Activated T-helper 1 cell treated with anti-CD3 and anti-CD28 coated beads, Interleukin-12 subunit alpha, Interleukin-12 subunit beta, Interleukin-2, Interleukin-4 antibody, amounts not matched to agents 30 ng/mL and 10 ng/mL and 1 ng/mL, durations not matched to agents 14 hours and 24 hours and 36 hours (primary cell): ENCODE data around the gene GRHPR. TPM values are rescaled to one million over a fixed set of nuclear protein-coding genes. Genes with fewer than 3 reads are reported as not detected.

Experiments
- DNase-seq: peaks from one replicate; pipeline ENCODE4 v3.0.0; 2021; ENCODE audit warnings: low spot score
- H3K27ac Mint-ChIP-seq: one replicate; pipeline ENCODE4 v1.8.0; 2021; ENCODE audit warnings: mild to moderate bottlenecking, mixed read lengths
- H3K27me3 Mint-ChIP-seq: one replicate; pipeline ENCODE4 v1.8.0; 2022; ENCODE audit warnings: mild to moderate bottlenecking, moderate library complexity, mixed read lengths; ENCODE audit not compliant: insufficient read depth
- H3K36me3 Mint-ChIP-seq: one replicate; pipeline ENCODE4 v1.8.0; 2021; ENCODE audit warnings: low read depth, mixed read lengths
- H3K4me1 Mint-ChIP-seq: one replicate; pipeline ENCODE4 v1.8.0; 2021; ENCODE audit warnings: low read depth, mixed read lengths
- H3K4me3 Mint-ChIP-seq: one replicate; pipeline ENCODE4 v1.8.0; 2021; ENCODE audit warnings: mild to moderate bottlenecking, moderate library complexity, mixed read lengths
- H3K9me3 Mint-ChIP-seq: one replicate; pipeline ENCODE4 v1.8.0; 2021; ENCODE audit warnings: mixed read lengths
- intact Hi-C: fragments of 100-400 bp; cut with micrococcal nuclease; formaldehyde crosslinking; loops from one replicate; pipeline ENCODE4 v1.15.1; 2024
- total RNA-seq: library from RNA; stranded (reverse); gene quantifications from 2 replicates; pipeline ENCODE4 v1.2.3, GENCODE V29; 2022

Gene GRHPR
- total RNA-seq, 1 donor from 2014 or later: 74.8 TPM

DNA sequence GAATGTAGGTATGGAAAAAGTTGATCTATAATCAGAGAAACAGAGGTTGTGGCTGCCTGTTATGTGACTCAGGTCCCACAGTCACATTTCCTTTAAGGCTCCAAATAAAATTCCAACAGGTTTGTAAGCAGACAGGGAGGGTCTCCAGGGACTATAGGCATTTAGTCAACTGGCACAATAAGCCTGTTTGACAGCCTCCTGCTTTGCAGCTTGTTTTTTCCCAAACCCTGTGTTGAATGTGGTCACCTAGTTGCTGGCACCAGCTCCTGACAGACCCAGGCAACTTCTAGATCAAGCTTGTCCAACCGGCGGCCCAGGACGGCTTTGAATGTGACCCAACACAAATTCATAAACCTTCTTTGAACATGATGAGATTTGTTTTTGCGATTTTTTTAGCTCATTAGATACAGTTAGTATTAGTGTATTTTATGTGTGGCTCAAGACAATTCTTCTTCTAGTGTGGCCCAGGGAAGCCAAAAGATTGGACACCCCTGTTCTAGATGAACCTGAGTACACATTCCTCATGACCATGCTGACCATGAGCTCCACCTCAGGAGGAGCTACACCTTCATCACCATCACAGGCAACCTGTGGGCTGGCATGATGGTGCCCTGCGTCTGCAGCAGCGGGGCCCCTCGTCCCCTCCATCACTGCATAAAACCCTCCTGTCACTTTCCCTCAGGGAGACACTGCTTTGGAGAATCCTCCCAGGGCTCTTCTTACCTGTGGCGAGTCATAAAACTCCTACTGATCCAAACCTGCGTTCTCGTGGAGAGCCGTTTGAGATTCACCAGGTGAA is 15.7 kb upstream of the GRHPR start:
- Mint-ChIP-seq H3K36me3 (no peaks in the 10 kb centered on the region), H3K9me3 (no peaks in the 10 kb centered on the region), H3K27ac (no peak overlapping the region), H3K27me3 (peaks cover 2% of the 10 kb centered on the region), H3K4me1 (peaks cover 5% of the 10 kb centered on the region), H3K4me3 (no peak overlapping the region)
- intact Hi-C loops: no loop called here
- DNase-seq: no peak

DNA sequence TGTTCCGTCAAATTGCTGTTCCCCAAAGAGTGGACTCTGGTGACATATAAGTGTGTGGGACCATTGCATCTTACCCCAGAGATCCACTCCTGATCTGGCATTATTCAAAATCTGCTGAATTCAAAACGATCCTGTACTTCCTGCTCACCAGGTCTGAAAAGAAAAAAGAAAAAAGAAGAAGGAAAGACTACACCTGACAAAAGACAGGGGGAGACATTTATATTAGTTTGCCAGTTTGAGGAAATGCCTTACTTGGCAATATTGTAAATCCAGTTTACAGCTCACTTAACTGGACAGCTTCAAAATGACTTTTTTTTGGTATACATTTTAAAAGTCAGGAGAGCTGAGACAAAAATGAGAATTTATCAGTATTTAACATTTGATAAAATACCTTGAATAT is 15.0 kb upstream of the GRHPR start:
- H3K4me1 Mint-ChIP-seq: peaks cover 5% of the 10 kb centered on the region
- peaks cover 2% of the 10 kb centered on the region for H3K27me3 Mint-ChIP-seq
- intact Hi-C loops: no loop called here

DNA sequence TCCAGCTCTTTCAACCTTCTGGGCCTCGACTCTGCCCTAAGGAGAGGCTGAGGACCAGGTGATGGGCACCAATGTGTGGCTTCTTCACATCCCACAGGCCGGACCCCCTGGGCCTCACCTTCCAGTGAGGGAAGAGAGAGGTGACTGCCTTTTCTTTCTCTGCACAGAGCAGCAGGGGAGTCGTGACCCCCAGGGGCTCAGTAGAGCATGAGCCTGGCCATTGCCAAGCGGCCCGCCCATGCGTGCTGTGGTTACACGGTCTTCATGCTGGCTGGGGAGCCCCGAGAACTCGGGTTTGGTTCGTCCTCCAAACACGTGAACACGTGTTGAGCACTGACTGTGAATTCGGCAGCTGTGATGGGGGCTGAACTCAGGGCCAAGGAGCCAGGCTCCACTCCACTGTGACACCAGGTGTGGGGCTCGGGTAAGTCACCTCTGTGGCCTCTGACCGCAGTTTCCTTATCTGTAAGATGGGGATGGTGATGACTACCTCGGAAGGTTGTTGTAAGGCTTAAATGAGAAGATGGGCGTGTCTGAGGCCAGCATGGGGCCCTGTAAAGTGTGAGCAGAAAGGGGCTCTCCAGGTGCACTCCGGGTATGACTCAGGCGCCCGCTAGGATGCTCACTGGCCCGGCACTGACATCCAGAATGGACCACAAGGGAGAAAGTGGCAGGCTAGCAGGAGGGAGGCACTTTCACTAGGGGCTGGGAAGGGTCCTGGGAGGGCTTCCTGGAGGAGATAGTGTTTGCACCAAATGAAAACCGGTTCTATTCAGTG is 13.4 kb upstream of the GRHPR start:
- Mint-ChIP-seq H3K27me3 (peaks cover 6% of the 10 kb centered on the region), H3K27ac (no peak overlapping the region), H3K36me3 (no peaks in the 10 kb centered on the region), H3K4me1 (peaks cover 5% of the 10 kb centered on the region), H3K4me3 (no peak overlapping the region), H3K9me3 (no peaks in the 10 kb centered on the region)
- DNase-seq: peak; percentile 50
- intact Hi-C loops: no loop called here

More for the DNA sequence above, 15.0 kb upstream of the GRHPR start:
- Mint-ChIP-seq H3K36me3 (no peaks in the 10 kb centered on the region), H3K4me3 (no peak overlapping the region), H3K9me3 (no peaks in the 10 kb centered on the region), H3K27ac (no peak overlapping the region)
- DNase-seq: no peak

DNA sequence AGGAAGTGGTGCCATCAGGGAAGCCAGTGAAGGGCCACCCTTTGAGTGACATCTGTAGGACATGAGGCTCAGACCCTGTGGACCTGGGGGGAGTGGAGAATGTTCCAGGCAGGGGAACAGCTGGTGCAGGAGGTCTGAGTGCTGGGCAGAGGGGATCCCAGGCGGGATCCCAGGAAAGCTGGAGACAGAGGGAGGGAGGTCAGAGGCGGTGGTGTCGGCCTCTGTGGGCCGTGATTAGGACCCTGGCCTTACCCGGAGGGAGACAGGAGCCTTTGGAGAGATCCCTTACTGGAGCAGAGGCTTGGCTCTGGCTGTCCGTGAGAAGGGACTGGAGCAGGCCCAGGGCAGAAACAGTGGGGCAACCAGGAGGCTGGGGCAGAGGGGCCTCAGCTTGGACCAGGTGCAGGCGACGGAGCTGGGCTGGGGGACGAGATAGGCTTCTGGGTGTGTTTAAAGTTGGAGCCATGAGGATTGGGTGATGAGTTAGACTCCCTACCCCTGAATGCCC is 12.1 kb upstream of the GRHPR start:
- H3K4me3 Mint-ChIP-seq: no peak overlapping the region
- intact Hi-C loops: no loop called here
- H3K27ac Mint-ChIP-seq: no peak overlapping the region
- H3K36me3 Mint-ChIP-seq: no peaks in the 10 kb centered on the region
- no peaks in the 10 kb centered on the region for H3K9me3 Mint-ChIP-seq
- peaks cover 6% of the 10 kb centered on the region for H3K27me3 Mint-ChIP-seq
- H3K4me1 Mint-ChIP-seq: peaks cover 10% of the 10 kb centered on the region
- DNase-seq: no peak

DNA sequence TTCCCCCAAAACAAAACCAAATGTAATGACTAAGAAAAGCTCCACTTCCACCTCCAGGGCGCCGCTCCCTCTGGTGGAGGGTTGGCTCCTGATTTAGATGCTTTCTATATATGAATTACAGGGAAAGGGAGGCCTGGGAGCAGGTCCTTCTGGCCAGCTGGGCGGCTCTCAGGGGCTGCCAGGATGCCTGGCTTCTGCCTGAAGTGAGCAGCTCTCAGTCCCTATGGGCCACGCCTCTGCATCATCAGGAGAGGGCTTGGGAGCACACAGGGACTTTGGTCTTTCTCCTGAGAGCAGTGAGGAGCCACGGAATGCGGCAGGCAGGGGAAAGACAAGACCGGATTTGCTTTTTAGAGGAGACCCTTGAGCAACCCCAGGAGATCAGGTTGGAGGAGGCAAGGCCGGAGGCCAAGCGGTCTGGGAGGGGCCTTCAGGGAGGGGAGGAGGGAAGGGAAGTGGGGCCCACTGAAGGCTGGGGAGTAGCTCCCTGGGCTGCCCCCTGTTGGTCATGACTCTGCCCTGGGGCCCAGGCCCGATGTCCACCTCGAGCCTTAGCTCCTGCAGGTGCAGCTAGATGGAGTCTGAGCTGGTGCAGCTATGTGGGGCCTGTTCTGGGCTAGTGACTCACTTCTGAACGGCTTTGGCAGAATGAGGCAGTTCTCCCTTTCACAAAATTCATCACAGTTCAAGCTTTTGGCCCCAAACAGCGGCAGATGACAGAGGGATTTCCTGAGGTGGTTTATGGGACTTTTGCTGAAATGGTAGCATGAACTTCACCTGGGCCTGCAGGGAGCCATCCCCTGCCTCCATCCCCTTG is 11.3 kb upstream of the GRHPR start:
- Mint-ChIP-seq H3K27ac (peak overlapping the region; percentile 34), H3K4me3 (no peak overlapping the region), H3K36me3 (no peaks in the 10 kb centered on the region), H3K4me1 (peaks cover 12% of the 10 kb centered on the region), H3K9me3 (no peaks in the 10 kb centered on the region), H3K27me3 (peaks cover 6% of the 10 kb centered on the region)
- intact Hi-C loops: no loop called here
- DNase-seq: no peak

DNA sequence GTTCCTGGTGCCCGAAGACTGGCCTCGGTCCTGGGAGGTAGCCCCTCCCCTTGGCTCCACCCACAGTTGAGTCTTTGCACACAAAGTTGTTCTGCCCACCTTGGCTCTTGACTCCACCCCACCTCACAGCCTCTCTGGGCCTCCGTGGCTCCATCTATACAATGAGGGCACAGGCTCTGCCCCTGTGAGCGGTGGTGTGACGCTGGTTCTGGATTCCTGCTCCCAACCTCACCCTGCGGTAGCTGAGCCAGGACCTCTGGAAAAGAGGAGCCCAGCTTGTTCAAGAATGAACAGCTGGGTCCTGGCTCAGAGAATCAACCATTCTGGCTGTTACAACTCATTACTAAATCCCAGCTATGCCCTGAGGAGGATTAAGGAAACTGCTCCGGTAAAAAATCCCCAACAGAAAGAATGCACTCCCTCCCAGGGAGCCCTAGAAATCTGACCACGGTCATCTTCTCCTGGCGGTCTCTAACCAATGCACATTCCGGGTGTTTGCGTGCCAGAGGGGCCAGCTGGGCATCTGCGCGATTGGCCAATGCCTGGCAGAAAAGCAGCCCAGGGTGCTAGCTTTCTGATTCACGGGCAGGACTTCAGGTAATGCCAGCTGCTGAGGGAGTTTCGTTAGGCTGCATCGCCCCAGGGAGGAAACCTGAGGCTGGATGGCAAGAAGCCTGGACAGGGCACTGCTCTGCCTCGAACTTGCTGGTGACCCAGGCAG is 9.9 kb upstream of the GRHPR start:
- H3K27ac Mint-ChIP-seq: no peak overlapping the region
- no peaks in the 10 kb centered on the region for H3K36me3 Mint-ChIP-seq
- H3K27me3 Mint-ChIP-seq: peaks cover 4% of the 10 kb centered on the region
- peaks cover 12% of the 10 kb centered on the region for H3K4me1 Mint-ChIP-seq
- intact Hi-C loops: no loop called here
- H3K9me3 Mint-ChIP-seq: no peaks in the 10 kb centered on the region
- no peak for DNase-seq
- no peak overlapping the region for H3K4me3 Mint-ChIP-seq

DNA sequence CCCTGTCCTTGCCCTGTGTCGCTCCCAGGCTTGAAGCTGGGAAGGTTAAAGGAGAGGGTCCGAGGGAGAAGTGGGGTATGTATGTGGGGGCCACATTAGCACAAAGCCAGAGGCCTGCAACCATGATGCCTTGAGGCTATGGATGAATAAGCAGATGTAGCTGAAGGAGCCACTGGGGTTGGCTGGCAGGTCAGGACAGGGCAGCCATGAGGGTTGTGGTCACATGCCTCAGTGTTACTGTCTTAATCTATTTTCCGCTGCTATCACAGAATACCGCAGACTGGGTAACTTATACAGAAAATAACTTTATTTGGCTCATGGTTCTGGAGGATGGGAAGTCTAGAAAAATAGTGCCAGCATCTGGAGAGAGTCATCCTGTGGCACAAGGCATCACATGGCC is 9.2 kb upstream of the GRHPR start:
- intact Hi-C loops: no loop called here
- Mint-ChIP-seq H3K4me3 (no peak overlapping the region), H3K27ac (no peak overlapping the region), H3K4me1 (peaks cover 12% of the 10 kb centered on the region), H3K36me3 (no peaks in the 10 kb centered on the region), H3K9me3 (no peaks in the 10 kb centered on the region), H3K27me3 (peaks cover 4% of the 10 kb centered on the region)
- DNase-seq: no peak

DNA sequence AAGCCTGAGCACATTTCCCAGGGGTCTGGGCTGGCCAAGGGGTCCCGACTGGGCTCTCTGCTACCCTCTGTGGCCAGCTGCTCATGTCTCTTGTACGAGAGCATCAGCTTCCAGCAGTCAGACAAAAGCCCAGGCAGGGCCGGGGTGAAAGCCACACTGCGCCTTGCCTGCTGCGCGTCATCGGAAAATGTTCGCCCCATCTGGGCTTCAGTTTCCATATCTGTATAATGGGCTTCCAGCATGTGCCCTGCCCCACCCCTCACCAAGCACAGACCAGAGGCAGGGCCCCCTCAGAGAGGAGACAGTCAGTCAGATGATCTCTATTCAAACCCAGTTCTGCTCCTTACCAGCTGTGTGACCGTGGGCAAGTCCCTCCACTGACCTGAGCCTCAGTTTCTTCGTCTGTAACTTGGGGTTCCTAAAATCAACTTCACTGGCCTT is 8.0 kb upstream of the GRHPR start:
- peaks cover 4% of the 10 kb centered on the region for H3K27me3 Mint-ChIP-seq
- peaks cover 12% of the 10 kb centered on the region for H3K4me1 Mint-ChIP-seq
- no peak overlapping the region for H3K4me3 Mint-ChIP-seq
- H3K36me3 Mint-ChIP-seq: no peaks in the 10 kb centered on the region
- H3K27ac Mint-ChIP-seq: no peak overlapping the region
- intact Hi-C loops: loop anchor here (2.0 kb wide), 1 partner anchor 72 kb away; no protein-coding TSS in a partner anchor
- no peaks in the 10 kb centered on the region for H3K9me3 Mint-ChIP-seq
- no peak for DNase-seq

DNA sequence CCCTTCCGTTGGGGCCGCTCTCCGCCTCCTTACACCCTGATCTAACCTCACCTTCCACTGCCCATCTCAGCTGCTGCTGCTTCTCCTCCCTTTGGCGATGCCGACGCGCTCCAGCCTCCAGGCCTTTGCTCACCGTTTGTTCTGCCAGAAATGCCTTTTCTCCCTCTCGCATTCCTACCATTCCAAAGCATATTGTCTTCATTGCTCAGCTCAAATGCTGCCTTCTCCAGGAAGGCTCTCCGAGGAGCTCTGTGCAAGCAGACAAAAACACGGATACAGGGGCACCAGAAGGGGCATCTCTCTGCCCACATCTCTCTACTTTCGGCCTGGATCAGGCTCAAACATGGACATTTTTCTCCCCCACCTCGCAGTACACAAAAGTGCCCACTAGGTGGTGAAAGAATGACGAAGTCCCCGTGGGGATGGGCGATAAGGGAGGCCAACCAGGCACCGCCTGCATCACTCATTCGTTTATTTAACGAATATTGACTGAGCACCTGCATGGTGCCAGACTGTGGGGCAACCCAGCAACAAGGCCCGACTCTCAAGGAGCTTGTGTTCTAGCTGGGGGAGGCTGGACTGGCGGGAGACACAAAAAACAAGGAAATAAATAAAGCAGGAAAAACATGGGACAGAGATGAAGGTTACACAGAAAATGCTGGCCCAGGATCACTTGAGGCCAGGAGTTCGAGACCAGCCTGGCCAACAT is 7.3 kb upstream of the GRHPR start:
- DNase-seq: peak; percentile 69
- intact Hi-C loops: loop anchor here (1.0 to 5.0 kb wide), 3 partner anchors 52 to 179 kb away; partner anchors contain the start of gene ZBTB5
- Mint-ChIP-seq H3K27ac (no peak overlapping the region), H3K27me3 (peaks cover 4% of the 10 kb centered on the region), H3K9me3 (no peaks in the 10 kb centered on the region), H3K4me3 (peak overlapping the region; percentile 23), H3K36me3 (no peaks in the 10 kb centered on the region), H3K4me1 (peaks cover 12% of the 10 kb centered on the region)

DNA sequence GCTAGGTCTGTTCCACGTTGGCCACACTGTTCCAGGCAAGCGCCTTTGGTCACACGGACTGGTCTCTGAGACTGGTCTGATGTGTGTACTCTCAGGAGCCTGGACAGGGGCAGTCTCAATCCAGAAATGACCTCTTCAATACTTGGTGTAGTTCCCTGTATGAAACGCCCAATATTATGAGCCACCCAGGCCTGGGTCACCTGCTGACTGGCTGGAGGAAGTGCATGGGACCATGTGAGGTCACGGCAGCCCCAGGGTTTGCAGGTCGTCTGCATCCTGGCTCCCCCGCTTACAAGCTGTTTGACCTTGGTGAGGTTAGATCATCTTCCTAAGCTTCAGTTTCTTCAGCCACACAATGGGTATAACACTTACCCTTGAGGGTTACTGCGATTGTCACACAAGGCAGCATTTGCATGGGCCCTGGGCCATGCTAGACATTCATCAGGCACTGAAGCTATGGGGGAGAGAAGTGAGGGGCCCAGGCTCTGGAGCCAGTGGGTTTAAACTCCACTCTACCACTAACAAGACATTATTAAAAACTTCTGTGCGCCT is 5.2 kb upstream of the GRHPR start:
- Mint-ChIP-seq H3K9me3 (no peaks in the 10 kb centered on the region), H3K36me3 (no peaks in the 10 kb centered on the region)
- intact Hi-C loops: loop anchor here (5.0 kb wide), 1 partner anchor 50 kb away; the partner anchor contains the start of gene ZBTB5

DNA sequence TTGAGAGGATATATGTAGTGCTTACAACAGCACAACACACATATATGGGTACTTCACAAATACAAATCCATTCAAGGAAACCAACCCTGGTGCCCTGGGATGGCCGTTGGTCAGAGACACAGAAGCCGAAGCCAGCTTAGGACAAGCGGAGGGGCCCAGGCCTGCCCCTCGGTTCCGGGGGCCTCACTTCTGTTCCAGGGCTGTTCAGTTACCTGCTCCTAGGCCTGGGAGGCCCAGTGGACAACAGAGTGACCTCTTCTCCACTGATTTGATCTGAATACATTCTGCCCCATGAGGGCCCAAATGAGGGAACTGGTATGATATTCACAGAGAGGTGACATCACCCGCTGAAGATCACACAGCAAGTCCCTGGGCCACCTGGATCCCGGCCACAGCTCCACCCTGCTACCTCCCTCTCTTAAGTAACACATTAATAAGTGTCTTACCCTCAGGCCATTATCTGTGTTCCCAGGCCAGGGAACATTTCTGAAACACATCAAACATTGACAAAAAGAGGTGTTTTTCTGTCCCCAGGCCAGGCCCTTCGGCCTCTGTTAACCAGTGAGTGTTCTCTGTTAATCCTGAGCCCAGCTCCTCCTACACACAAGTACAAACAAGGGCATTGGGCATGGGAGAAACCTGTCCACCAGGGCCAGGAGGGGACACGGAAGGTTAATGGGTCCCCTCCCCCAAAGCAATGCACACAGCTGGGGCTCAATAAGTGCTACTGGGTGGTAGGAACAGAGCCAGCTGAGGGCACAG is 4.5 kb upstream of the GRHPR start:
- DNase-seq: no peak
- Mint-ChIP-seq H3K36me3 (no peaks in the 10 kb centered on the region), H3K27ac (no peak overlapping the region), H3K27me3 (peaks cover 4% of the 10 kb centered on the region), H3K9me3 (no peaks in the 10 kb centered on the region), H3K4me1 (peaks cover 15% of the 10 kb centered on the region), H3K4me3 (no peak overlapping the region)
- intact Hi-C loops: loop anchor here (5.0 kb wide), 1 partner anchor 49 kb away; the partner anchor contains the start of gene ZBTB5

More for the DNA sequence above, 5.2 kb upstream of the GRHPR start:
- peaks cover 14% of the 10 kb centered on the region for H3K4me1 Mint-ChIP-seq
- H3K4me3 Mint-ChIP-seq: no peak overlapping the region
- H3K27me3 Mint-ChIP-seq: peaks cover 4% of the 10 kb centered on the region
- no peak for DNase-seq
- no peak overlapping the region for H3K27ac Mint-ChIP-seq
